ENCODE results near the gene NSA2. TPM values are rescaled to one million over a fixed set of nuclear protein-coding genes. Genes with fewer than 3 reads are reported as not detected.

The NSA2 gene
- total RNA-seq, 1 experiment from 2014 or later, result 203 TPM

GRCh38 chr5:74810915-74811314, 43.9 kb downstream of the NSA2 start:
- H3K27me3 Mint-ChIP-seq (ENCODE audit: unreplicated experiment), result no peaks in the 10 kb centered on the region
- CTCF ChIA-PET, result no interaction called here
- no peaks in the 10 kb centered on the region for H3K4me1 Mint-ChIP-seq (ENCODE audit: low read depth, unreplicated experiment)
- no peak overlapping the region for H3K27ac Mint-ChIP-seq (ENCODE audit: unreplicated experiment)
- no peak overlapping the region for H3K4me3 Mint-ChIP-seq (ENCODE audit: low read depth, unreplicated experiment)
- TF ChIP-seq, protein P1, sequence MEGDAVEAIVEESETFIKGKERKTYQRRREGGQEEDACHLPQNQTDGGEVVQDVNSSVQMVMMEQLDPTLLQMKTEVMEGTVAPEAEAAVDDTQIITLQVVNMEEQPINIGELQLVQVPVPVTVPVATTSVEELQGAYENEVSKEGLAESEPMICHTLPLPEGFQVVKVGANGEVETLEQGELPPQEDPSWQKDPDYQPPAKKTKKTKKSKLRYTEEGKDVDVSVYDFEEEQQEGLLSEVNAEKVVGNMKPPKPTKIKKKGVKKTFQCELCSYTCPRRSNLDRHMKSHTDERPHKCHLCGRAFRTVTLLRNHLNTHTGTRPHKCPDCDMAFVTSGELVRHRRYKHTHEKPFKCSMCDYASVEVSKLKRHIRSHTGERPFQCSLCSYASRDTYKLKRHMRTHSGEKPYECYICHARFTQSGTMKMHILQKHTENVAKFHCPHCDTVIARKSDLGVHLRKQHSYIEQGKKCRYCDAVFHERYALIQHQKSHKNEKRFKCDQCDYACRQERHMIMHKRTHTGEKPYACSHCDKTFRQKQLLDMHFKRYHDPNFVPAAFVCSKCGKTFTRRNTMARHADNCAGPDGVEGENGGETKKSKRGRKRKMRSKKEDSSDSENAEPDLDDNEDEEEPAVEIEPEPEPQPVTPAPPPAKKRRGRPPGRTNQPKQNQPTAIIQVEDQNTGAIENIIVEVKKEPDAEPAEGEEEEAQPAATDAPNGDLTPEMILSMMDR (IDR thresholded peaks at IDR 0.05; ENCODE audit: unreplicated experiment), result no peak
- DNase-seq, result no peak
- no peaks in the 10 kb centered on the region for H3K9me3 Mint-ChIP-seq (ENCODE audit: low read depth, unreplicated experiment)
- no peaks in the 10 kb centered on the region for H3K36me3 Mint-ChIP-seq (ENCODE audit: insufficient read depth, unreplicated experiment)
- BruUV-seq (replicated peaks), result no TSS peak
- intact Hi-C loops (cut with micrococcal nuclease; ENCODE audit: unreplicated experiment), result no loop called here

DNA sequence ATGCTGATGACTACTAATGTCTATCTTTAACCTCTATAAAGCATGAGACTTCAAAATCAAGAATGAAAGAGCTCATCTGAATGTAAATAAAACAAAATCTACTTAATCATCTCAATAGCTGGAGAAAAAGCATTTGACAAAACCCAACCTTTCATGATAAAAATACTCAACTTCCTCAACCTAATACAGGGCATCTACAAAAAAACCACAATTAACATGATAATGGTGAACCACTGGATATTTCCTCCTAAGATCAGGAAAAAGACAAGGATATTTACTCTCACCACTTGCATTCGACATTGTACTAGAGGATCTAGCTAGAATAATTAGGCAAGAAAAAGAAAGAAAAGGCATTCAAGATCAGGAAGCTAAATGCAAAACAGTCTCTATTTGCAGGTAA, 49.8 kb downstream of the NSA2 start:
- peaks cover 8% of the 10 kb centered on the region for H3K4me1 Mint-ChIP-seq (ENCODE audit: low read depth, unreplicated experiment)
- H3K27ac Mint-ChIP-seq (ENCODE audit: unreplicated experiment), result no peak overlapping the region
- CTCF ChIA-PET, result interaction anchor here (0.6 kb wide), 2 partner anchors 115 to 741 kb away, joined by 3 to 5 read pairs; no protein-coding TSS in a partner anchor
- no peaks in the 10 kb centered on the region for H3K36me3 Mint-ChIP-seq (ENCODE audit: insufficient read depth, unreplicated experiment)
- no peaks in the 10 kb centered on the region for H3K9me3 Mint-ChIP-seq (ENCODE audit: low read depth, unreplicated experiment)
- intact Hi-C loops (cut with micrococcal nuclease; ENCODE audit: unreplicated experiment), result no loop called here
- H3K4me3 Mint-ChIP-seq (ENCODE audit: low read depth, unreplicated experiment), result no peak overlapping the region
- TF ChIP-seq, protein P1 (IDR thresholded peaks at IDR 0.05; ENCODE audit: unreplicated experiment), result no peak
- H3K27me3 Mint-ChIP-seq (ENCODE audit: unreplicated experiment), result no peaks in the 10 kb centered on the region
- no peak for DNase-seq
- BruUV-seq (replicated peaks), result no TSS peak

DNA sequence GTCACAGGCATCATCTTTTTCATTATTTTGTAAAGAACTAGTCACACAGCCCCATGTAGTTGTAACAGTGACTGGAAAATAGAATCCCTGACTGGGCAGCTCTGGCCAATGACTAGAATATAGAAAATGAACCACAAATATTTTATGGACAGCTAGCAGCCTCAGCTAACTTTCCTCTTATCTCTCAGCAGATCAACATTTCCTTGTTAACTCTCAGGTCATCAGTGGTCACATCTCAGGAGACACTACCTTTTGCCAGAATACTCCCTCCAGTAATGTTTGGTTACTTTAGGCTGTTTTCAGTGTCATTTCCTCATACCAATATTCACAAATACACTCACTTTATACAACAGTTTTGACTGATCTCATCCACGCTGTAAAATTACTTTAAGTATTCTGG, 55.2 kb downstream of the NSA2 start:
- no peaks in the 10 kb centered on the region for H3K36me3 Mint-ChIP-seq (ENCODE audit: insufficient read depth, unreplicated experiment)
- TF ChIP-seq, protein P1 (IDR thresholded peaks at IDR 0.05; ENCODE audit: unreplicated experiment), result no peak
- CTCF ChIA-PET, result interaction anchor here (1.1 kb wide), 1 partner anchor 11 kb away, joined by 4 read pairs; no protein-coding TSS in a partner anchor

DNA sequence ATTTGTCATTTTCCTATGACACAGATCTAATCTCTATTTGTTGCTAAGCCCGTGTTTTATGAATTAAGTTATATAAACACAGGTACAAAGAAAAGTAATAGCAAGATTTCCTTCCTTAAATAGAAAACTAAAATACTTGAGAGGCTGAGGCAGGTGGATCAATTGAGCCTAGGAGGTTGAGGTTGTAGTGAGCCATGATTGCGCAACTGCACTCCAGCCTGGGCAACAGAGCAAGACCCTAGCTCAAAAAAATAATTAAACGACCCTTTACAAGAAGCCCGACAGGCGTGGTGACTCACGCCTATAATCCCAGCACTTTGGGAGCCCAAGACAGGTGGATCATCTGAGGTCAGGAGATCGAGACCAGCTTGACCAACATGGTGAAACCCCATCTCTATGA, 62.4 kb downstream of the NSA2 start:
- Mint-ChIP-seq H3K9me3 (ENCODE audit: low read depth, unreplicated experiment) (no peaks in the 10 kb centered on the region), H3K27ac (ENCODE audit: unreplicated experiment) (no peak overlapping the region), H3K36me3 (ENCODE audit: insufficient read depth, unreplicated experiment) (no peaks in the 10 kb centered on the region), H3K27me3 (ENCODE audit: unreplicated experiment) (no peaks in the 10 kb centered on the region), H3K4me3 (ENCODE audit: low read depth, unreplicated experiment) (no peak overlapping the region), H3K4me1 (ENCODE audit: low read depth, unreplicated experiment) (peaks cover 21% of the 10 kb centered on the region)
- BruUV-seq (replicated peaks), result no TSS peak
- CTCF ChIA-PET, result interaction anchor here (0.6 kb wide), 1 partner anchor 479 kb away, joined by 4 read pairs; no protein-coding TSS in a partner anchor
- no peak for DNase-seq
- TF ChIP-seq, protein P1 (IDR thresholded peaks at IDR 0.05; ENCODE audit: unreplicated experiment), result no peak
- intact Hi-C loops (cut with micrococcal nuclease; ENCODE audit: unreplicated experiment), result no loop called here

More for the DNA sequence above, 55.2 kb downstream of the NSA2 start:
- BruUV-seq (replicated peaks), result no TSS peak
- Mint-ChIP-seq H3K4me3 (ENCODE audit: low read depth, unreplicated experiment) (no peak overlapping the region), H3K9me3 (ENCODE audit: low read depth, unreplicated experiment) (no peaks in the 10 kb centered on the region), H3K27ac (ENCODE audit: unreplicated experiment) (no peak overlapping the region), H3K27me3 (ENCODE audit: unreplicated experiment) (no peaks in the 10 kb centered on the region), H3K4me1 (ENCODE audit: low read depth, unreplicated experiment) (peaks cover 11% of the 10 kb centered on the region)
- no peak for DNase-seq
- intact Hi-C loops (cut with micrococcal nuclease; ENCODE audit: unreplicated experiment), result no loop called here

Other genes with a start within 250 kb of the NSA2 start
- gene ENC1, start 126.5 kb upstream of the NSA2 start, total RNA-seq (2022), result 91.6 and 100 TPM in 2 replicates
- 212 and 223 TPM in 2 replicates for gene HEXB, start 82.0 kb upstream of the NSA2 start, total RNA-seq (2022)
- gene GFM2, start 132 bp upstream of the NSA2 start, total RNA-seq (2022), result 51.2 and 57.1 TPM in 2 replicates
- 13.4 and 14.1 TPM in 2 replicates for gene FAM169A, start 99.1 kb downstream of the NSA2 start, total RNA-seq (2022)